ENCODE results near the gene SMC4. TPM values are rescaled to one million over a fixed set of nuclear protein-coding genes. Genes with fewer than 3 reads are reported as not detected.

Gene SMC4
- total and polyA plus RNA-seq, 2 of the 8 experiments (the other 6 are each of a cell fraction or from before 2014, with no cell fraction given) = 26.6 to 118 TPM

DNA sequence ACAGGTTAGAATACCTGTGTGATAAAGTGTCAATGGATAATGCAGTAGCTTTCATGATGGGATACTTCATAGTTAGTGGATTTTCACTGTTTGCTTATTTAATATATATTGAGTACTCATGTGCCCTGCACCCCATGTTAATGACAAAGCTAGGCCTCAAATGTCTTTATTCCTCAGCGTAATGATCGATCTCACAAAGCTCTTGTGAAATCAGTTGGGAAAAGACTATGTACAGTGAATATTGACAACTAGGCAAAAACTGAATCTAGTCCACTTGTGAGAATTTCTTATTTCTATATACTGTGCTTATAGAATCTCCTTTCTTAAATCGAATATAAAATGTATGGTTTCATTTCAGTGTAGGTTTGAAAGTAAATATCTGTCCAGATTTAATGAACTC lies 17.9 kb downstream of the SMC4 start:
- H3K4me1 ChIP-seq (replicated peaks in 1 of 4; ENCODE audit: control insufficient read depth in 3 of 4, insufficient read depth in 4 of 4, low read length in 3 of 4) = no peaks in the 10 kb centered on the region
- ChIA-PET POLR2A (ENCODE audit: partially characterized antibody) (interaction anchor here (1.3 to 1.8 kb wide), 3 partner anchors 9 to 32 kb away, joined by 4 read pairs; partner anchors contain the start of gene TRIM59), CTCF (ENCODE audit: partially characterized antibody) (interaction anchor here (0.9 to 3.1 kb wide), 2 partner anchors 9 to 33 kb away, joined by 3 to 9 read pairs; no protein-coding TSS in a partner anchor)
- H3K23ac ChIP-seq (ENCODE audit: insufficient read length) = no peak overlapping the region
- WGBS, 2 experiments (ENCODE audit: extremely low coverage in 1 of 2, insufficient coverage in 1 of 2, insufficient read length in 1 of 2, insufficient replicate concordance in 2 of 2, low coverage in 1 of 2, low lambda C conversion rate in 2 of 2, missing lambda C conversion rate in 1 of 2) = 93% methylated on average over 3 of the region's 3 CpGs; no CpG with 5 or more reads in 1 of the 2 experiments
- no peak overlapping the region for H3K56ac ChIP-seq (replicated peaks; ENCODE audit: insufficient read length, low read depth, low read length)
- H4K5ac ChIP-seq (ENCODE audit: insufficient read length, low read depth, low read length) = no peak overlapping the region
- H3K27ac ChIP-seq (ENCODE audit: low read depth, low read length) = no peak overlapping the region
- H2BK15ac ChIP-seq (ENCODE audit: low read length) = no peak overlapping the region
- H2BK5ac ChIP-seq (ENCODE audit: low read depth, low read length) = no peak overlapping the region
- no peak overlapping the region for H3K4me2 ChIP-seq (ENCODE audit: insufficient read depth in 1 of 2, low read depth in 2 of 2, low read length in 2 of 2)
- peaks cover 4 to 9% of the 10 kb centered on the region in 2 experiments for H4K20me1 ChIP-seq (replicated peaks in 1 of 2; ENCODE audit: control insufficient read depth in 1 of 2, insufficient read depth in 2 of 2, low read length in 2 of 2)
- H2BK120ac ChIP-seq (replicated peaks; ENCODE audit: low read depth, low read length) = no peak overlapping the region
- no peak overlapping the region for H3K14ac ChIP-seq (ENCODE audit: insufficient read length)
- H4K91ac ChIP-seq (replicated peaks; ENCODE audit: insufficient read length, low read length) = no peak overlapping the region
- no peak overlapping the region for H3K4ac ChIP-seq (replicated peaks; ENCODE audit: insufficient read length, low read depth, low read length)
- H2AFZ ChIP-seq (ENCODE audit: low read length) = no peak overlapping the region
- no peak overlapping the region for H2AK5ac ChIP-seq (ENCODE audit: low read depth, low read length)
- H3K4me3 ChIP-seq (ENCODE audit: extremely low read depth in 1 of 4, insufficient read depth in 2 of 4, low read depth in 3 of 4, low read length in 4 of 4) = no peak overlapping the region
- FAIRE-seq (no peak), DNase-seq (ENCODE audit: low read depth in 1 of 2, low spot score in 2 of 2) (no peak)
- H3K23me2 ChIP-seq (ENCODE audit: low read depth, low read length) = no peaks in the 10 kb centered on the region
- no peak overlapping the region for H4K8ac ChIP-seq (ENCODE audit: extremely low read depth, insufficient read depth, low read length)
- no peaks in the 10 kb centered on the region for H3K79me1 ChIP-seq (ENCODE audit: low read depth, low read length)
- peaks cover 25 to 87% (median 69%) of the 10 kb centered on the region in 4 experiments for H3K36me3 ChIP-seq (ENCODE audit: control insufficient read depth in 2 of 4, insufficient read depth in 4 of 4, low read length in 3 of 4)
- no peak overlapping the region for H3K18ac ChIP-seq (ENCODE audit: extremely low read depth, low read length)
- no peaks in the 10 kb centered on the region for H3K27me3 ChIP-seq (replicated peaks in 1 of 4; ENCODE audit: control insufficient read depth in 3 of 4, extremely low read depth in 1 of 4, insufficient read depth in 3 of 4, low read length in 3 of 4)
- no peak overlapping the region for H3K9ac ChIP-seq (replicated peaks in 1 of 4; ENCODE audit: extremely low read depth in 1 of 4, low read depth in 3 of 4, low read length in 3 of 4)
- H3K9me3 ChIP-seq (ENCODE audit: insufficient read depth in 2 of 2, low read depth in 1 of 2, low read length in 1 of 2) = no peaks in the 10 kb centered on the region
- 0 out of 4 replicates have a peak, but pooled peaks cover 0 to 8% of the 10 kb centered on the region in 2 experiments for H3K79me2 ChIP-seq (ENCODE audit: control insufficient read depth in 1 of 2, insufficient read depth in 2 of 2, low read length in 2 of 2)
- no peak overlapping the region for H2BK12ac ChIP-seq (ENCODE audit: low read depth, low read length)
- H2BK20ac ChIP-seq (ENCODE audit: low read length) = no peak overlapping the region
- TF ChIP-seq TBP (IDR thresholded peaks at IDR 0.05; ENCODE audit: low read depth, low read length) (no peak), HDAC6 (IDR thresholded peaks at IDR 0.05; ENCODE audit: low read depth, low read length) (no peak), EGR1 (IDR thresholded peaks at IDR 0.05; ENCODE audit: borderline replicate concordance, low read depth, low read length) (no peak), BACH1 (IDR thresholded peaks at IDR 0.05; ENCODE audit: low read length) (no peak), MAFK (IDR thresholded peaks at IDR 0.05; ENCODE audit: low read depth, low read length) (no peak), FOSL1 (IDR thresholded peaks at IDR 0.05; ENCODE audit: insufficient read depth, low read depth, low read length) (no peak), SUZ12 (IDR thresholded peaks at IDR 0.05; ENCODE audit: low read length) (no peak), POU5F1 (IDR thresholded peaks at IDR 0.05; ENCODE audit: low read depth, low read length) (no peak), CTCF (IDR thresholded peaks at IDR 0.05; ENCODE audit: control extremely low read depth in 1 of 3, insufficient read depth in 1 of 3, low read depth in 1 of 3, low read length in 3 of 3) (no peak), CBX8 (IDR thresholded peaks at IDR 0.05; ENCODE audit: borderline replicate concordance, low read depth, low read length) (no peak)
- TF ChIP-seq, protein P1, sequence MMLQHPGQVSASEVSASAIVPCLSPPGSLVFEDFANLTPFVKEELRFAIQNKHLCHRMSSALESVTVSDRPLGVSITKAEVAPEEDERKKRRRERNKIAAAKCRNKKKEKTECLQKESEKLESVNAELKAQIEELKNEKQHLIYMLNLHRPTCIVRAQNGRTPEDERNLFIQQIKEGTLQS (IDR thresholded peaks at IDR 0.05; ENCODE audit: insufficient read depth, low read depth, low read length) = no peak
